Colon (tissue), 2 donors: Measurements from ENCODE around the gene AJM1.

Experiments used
- FAIRE-seq: peaks from 2 replicates; lab custom pipeline; 2012; peaks lifted over from hg19 to GRCh38; lab: Jason Lieb, UNC
- donor health status: control.
- donor health status: control.

Gene AJM1

DNA sequence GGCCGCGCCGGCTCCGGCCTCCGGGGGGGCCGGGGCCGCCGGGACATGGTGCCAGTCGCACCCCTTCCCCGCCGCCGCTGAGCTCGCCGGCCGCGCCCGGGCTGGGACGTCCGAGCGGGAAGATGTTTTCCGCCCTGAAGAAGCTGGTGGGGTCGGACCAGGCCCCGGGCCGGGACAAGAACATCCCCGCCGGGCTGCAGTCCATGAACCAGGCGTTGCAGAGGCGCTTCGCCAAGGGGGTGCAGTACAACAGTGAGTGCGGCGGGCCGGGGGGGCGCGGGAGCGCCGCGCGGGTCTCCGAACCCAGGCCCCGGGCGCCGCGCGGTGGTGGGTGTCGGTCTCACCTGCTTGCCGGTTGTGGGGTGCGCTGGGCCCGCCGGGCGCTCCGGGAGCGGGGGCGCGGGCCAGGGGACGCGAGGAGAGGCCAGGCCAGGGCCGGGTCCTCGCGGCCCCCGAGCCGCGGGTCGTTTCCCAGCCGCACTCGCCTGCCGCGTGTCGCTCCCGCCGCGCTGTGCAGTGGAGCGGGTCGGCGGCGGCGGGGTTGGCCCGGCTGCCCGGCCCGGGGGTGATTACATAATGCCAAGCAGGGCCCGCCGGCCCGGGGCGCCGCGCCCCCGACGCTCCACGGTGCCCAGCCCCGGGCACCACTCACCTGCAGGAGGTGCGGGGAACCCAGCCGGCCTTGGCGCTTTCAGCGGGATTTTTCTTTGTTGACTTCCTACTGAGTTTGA is 34.0 kb upstream of the AJM1 start:
- FAIRE-seq: no peak

DNA sequence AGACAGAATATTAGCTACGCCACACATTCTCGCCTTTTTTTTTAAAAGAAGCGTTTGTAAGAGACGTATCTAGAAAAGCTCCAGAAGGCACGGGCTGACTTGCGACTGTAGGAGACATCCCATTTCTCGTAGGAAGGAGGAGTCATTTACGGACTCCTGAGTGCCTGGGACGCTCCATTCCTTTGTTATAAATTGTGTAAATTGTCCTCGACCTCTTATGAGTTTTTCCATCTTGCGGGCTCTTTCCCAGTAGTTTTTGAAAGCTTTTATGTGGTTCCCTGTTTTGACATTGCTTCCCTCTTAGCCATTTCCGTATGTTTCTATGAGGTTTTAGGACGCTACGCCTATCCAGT is 33.5 kb upstream of the AJM1 start:
- FAIRE-seq: no peak

DNA sequence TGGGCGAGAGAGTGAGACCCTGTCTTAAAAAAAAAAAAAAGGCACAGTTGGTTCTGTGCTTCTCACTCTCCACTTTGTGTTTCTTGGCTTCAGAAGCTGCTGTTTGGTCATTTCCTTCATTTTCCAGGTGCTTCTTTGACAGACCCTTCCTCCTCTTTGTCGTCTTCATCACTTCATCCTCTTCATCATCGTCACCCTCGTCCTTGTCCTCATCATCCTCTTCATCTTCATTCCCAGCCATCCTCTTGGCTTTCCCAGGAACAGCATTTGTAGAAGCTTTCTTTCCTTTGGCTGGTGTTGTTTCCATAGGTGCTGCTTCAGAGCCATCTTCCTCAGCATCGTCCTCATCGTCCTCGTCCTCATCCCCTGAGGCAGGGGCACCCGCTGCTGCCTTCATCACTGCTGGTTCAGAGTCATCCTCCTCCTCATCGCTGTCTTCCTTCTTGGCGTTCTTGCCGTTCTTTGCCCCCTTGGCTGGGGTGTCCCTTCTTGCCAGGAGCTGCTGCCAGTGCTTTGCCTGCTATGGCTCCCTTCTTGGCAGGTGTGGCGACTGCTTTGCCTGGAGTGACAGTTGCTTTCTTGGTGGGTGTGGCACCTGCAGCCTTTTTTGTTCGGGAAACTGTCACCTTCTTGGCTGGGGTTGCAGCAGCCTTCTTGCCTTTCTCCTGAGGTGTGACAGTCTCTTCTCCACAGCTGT is 27.4 kb upstream of the AJM1 start:
- FAIRE-seq: no peak

DNA sequence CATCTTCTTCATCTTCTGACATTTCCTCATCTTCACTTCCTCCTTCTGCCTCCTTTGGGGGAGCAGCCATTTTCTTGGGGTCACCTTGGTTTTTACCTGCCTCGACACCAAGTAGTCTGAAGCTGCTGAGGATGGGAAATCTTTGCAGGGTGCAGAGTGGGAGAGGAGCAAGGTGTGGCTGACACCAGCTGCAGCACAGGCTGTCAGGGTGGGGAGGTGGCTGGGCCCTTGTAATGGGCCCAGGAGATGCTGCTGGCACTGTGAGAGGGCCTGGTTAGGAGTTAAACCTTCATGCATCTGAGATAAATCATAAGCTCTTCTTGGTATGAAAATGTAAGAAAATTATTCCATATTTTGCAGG is 26.9 kb upstream of the AJM1 start:
- no peak for FAIRE-seq

DNA sequence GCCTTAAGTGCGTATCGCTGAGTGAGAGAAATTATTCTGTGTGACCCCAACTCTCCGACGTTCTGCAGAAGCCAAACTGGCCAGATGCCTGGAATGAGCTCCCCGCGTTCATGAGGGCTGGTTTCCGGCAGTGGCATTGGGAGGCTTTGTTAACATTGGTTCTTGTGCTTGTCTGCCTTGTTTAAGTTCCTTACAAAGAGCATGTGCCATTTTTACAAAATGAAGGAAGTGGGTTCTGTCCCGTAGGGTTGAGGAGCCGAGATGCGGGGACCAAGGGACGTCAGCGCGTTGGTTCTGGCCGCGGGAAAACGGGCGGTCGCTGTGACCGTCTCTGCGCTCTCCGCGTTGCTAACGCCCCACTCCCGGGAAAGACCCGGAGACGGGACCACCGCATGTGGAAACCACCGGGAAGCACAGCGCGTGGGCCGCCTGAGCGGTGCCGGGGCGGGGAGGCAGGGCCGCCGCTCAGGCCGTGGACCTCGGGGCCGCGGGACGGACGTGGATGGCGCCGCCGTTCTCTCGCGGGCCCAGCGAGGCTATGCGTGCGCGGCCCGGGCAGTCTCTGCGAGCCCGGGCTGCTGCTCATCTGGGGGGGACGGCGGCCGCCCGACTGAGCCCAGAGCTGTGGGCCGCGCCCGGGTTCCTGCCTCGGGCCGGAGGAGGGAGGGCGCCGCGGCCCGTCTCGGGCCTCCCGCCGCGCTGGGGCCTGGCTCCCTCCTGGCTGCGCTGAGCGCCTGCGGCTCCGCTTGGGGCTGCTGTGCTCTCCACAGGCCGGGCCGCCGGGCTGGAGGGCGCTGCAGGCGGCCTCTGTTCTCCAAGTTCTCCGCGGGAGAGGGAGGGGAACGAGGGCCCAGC is 21.1 kb upstream of the AJM1 start:
- FAIRE-seq: no peak

DNA sequence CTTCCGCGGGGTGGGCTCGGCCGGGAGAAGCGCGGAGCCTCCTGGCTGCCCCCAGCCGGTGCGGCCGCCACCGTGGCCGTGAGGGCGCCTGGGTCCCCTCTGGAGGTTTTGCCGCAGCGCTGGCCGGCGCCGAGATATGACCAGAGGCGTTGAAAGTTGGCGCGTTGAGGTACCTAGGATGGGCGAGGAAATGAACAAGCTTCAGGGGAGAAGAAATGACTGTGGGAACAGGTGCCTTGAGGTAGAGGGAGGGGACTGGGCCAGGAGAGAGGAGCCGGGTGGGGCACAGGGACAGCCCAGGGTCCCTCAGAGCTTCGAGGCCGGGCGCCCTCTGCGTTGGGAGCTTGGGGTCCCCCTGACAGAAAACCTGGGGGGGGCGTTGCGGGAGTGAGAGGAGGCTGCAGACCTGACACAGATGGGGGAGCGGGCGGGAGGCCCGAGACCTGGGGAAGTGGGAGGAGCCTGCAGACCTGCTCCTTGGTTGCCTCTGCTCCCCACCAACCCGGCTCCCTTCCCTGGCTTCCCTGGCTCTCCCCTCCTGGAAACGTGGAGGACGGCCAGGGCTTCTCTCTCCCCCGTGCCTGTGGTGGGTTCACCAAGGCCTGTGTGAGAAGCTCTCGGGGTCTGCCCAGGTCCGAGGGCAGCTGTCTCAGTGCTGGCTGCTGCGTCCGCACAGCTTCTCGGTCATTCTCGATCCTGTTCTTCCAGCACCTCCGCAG is 20.3 kb upstream of the AJM1 start:
- FAIRE-seq: no peak

DNA sequence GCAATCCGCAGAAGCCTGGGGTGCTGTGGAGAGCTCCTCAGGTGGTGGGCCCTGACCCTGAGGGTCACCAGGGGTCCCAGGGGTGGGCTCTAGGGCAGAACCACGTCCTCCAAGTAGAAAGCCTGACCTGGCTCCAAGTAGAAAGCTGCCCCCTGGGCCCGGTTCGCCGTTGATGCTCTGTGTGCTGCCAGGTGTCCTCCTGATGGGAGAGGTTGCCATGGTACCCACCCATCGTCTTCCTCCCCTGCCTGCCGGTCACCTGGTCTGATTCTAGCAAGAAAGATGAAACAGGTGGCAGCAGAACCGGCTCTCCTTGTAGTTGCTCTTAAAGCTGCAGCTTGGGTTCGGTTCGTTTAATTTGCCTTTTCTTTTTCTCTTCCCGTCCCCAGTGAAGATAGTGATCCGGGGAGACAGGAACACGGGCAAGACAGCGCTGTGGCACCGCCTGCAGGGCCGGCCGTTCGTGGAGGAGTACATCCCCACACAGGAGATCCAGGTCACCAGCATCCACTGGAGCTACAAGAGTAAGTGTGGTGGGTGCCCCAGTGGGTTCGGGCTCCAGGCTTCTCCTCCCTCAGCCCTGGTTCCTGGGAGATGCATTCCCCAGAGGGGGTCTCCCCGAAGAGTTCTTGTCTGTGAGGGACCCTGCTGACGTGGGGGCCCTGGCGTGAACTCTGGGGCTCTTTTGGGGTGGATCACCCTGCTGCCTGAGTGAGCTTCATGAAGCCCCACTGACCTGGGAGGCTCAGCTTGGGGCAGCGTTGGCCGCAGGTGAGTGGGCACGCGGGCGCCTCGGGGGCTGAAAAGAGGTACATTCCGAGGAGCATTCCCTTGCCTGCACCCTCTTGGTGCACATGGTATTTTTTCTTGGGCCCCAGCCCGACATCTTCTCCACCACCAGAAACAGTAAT is 18.9 kb upstream of the AJM1 start:
- no peak for FAIRE-seq

DNA sequence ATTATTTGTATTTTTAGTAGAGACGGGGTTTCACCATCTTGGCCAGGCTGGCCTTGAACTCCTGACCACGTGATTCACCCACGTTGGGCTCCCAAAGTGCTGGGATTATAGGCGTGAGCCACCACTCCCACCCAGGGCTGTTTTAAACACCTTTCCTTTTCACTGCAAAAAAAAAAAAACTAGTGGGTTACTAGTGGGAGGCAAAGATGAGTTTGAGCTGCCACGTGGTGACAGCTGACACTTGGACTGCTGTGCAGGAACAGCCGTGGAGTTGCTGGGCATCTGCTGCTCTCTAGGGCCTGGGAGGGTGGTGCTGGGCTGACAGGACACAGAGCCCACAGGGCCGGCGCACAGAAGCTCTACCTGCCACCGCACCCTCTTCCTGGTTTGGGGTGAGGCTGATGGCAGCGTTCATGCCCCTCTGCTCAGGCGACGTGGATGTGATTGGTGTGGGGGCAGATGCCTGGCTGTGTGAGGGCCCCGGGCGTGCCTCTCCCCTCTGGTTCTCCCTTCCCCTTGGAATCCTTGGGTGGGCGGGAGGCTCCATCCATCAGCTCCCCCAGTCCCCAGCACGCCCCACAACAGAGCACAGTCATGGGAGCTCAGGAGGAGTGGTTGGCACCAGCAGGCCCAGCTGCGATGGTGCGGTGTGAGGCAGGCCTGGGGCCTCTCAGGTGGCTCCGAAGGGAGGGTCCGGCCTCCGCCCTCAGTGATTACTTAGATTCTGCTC is 17.6 kb upstream of the AJM1 start:
- FAIRE-seq: no peak

DNA sequence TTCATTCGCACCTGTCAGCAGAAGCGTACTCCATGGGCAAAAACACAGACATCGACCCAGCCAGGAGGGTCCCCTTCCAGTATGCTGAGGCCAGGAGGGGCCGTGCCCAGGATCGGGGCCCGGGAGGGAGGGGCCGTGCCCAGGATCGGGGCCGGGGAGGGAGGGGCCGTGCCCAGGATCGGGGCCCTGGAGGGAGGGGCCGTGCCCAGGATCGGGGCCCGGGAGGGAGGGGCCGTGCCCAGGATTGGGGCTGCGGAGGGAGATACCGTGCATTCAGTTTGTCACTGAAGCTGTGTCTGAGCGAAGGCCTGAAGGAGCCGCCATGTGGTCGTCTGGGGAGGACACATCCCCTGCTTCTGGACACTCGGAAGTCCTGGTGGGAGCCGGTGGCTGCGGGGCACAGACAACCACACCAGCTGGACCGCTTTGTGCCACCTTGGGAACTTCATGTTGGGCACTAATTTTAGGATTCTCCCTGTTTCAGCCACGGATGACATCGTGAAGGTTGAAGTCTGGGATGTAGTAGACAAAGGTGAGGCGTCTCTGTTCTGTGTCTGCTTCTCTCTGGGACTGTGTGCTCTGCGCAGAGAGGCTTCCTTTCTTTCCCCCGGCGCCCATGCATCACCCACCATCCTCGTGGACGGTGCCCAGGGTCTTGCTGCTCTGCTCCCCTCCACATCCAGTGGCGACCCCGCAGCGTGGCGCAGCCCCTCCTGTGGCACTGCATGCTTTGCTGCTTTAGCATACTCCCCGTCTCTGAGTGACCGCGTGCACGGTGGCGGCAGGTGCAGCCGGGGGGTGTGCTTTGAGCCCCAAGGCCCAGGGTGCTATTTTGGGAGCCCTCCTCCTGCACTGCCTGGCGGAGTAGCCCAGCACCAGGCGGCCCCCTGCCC is 16.7 kb upstream of the AJM1 start:
- no peak for FAIRE-seq

DNA sequence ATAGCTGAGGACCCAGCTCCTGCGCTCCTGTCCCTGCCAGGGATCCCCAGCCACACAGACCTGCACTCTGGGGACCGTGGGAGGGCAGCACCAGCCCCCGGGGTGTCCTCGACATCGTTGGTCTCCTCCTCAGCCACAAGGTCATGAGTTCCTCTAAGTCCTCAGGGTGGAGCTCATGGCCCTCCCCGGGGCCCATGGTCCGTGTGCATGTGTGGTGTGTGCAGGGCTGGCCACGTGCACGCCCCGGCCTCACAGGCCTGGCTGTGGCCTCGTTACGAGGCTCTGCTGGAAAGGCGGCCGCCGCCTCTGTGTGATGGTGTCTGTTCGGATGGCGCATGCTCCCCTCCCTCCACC is 16.1 kb upstream of the AJM1 start:
- no peak for FAIRE-seq

DNA sequence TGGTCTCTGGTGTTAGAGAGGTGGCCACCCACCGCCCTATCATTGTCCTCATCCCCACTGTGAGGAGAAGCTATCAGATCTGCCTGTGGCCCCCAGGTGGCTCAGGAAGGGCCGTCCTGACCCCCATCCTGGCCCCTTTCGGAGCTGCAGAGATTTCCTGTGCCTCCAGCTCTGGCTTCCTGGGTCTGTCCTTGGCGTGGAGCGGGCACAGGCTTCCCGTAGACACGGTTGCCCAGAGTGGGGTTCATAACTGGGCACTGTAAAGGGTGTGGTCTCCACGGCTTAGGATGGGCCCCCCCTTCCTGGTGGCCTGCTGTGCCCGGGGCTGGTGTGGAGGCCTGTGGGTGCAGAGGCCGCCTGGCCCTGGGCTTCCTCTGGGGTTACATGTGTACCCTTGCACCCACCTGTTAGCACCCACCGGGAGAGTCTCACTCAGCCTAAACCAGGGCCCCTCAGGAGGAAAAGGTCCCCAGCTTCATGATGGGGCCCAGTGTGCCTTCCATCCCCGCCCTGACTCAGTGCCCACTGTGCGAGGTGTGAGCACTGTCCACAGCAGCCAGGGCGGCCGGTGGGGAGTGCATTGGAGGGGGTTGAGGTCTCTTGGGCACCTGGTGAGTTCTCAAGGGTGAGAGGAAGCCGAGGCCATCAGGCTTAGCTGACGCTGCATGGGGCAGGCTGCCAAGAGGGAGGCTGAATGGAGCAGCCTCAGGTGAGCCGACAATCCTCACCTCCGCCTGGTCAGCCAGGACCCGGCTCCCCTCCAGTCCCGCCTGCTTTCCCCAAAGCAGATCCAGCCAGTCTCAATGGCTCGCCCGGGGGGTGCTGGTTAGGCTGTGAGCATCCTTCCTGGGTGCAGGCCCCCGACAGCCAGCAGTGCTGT is 15.3 kb upstream of the AJM1 start:
- FAIRE-seq: no peak

DNA sequence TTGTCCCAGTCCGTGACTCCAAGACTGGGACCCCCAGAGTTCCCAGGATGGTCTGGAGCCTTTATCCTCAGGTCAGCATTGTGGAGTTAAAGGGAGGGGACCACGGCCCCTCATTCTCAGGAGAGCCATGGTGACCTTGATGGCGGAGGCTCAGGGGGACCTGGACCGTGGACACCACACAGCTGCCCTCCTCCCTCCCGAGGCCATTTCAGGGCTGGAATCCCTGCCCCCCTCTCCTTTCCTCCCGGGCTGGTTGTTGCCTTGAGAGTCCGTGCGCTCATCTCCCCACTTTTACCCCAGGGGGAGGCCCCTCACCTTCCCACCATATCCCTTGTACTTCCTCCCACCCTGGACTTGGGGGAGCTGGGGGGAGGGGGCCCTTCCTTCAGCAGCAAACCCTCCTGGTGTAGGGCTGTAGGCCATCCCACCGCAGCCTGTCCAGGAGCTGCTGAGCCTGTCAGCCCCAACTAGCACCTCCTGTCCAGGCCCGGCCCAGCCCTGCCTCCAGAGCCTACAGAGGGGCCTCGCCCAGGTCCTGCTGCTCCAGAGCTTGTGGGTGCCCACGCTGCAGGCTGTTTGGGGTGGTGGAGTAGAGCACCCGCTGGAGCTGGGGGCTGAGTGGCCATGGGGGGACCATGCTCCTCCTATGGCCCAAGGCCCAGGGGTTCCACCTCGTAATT is 14.3 kb upstream of the AJM1 start:
- FAIRE-seq: no peak

DNA sequence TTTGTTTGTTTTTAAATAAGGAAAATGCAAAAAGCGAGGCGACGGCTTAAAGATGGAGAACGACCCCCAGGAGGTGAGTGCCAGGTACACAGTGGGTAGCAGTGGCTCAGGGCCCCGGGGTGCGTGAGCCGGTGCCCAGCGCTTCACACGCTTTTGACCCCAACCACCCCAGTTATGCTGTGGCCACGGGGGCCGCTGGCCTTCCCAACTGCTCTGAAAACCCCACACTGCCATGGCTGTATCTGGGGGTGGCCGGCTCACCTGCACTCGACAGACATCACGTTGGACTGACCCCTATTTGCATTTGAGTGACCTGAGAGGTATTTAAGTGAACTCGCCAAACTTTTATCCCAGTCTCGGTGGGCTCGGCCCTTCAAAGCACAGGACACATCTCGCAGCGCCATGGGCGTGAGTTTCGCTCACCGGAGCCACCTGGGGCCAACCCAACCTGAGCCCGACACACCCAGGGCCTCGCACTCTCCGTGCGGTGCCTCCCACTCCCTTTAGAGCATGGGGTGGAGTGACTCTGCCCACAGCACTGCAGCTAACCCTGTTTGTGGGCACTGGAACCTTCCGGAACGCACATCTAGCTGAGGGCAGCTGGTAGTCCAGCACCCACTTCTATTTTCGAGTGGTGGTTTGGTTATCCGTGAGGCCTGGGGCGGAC is 13.7 kb upstream of the AJM1 start:
- no peak for FAIRE-seq

DNA sequence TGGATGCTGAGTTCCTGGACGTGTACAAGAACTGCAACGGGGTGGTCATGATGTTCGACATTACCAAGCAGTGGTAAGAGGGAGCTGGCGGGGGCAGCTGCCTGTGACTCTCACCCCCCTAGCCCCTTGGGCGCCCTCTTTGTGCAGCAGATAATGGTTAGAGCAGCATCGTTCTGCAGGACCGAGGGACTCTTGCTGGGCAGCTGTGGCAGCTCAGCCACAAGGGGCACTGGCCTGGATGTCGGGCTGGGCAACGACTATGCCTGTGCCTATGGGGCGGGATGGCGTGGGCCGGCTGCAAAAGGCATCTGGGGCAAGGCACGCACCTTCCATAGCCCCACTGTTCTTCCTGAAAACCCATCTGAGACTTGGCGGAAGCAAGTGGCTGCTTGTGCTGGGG is 12.9 kb upstream of the AJM1 start:
- FAIRE-seq: no peak

DNA sequence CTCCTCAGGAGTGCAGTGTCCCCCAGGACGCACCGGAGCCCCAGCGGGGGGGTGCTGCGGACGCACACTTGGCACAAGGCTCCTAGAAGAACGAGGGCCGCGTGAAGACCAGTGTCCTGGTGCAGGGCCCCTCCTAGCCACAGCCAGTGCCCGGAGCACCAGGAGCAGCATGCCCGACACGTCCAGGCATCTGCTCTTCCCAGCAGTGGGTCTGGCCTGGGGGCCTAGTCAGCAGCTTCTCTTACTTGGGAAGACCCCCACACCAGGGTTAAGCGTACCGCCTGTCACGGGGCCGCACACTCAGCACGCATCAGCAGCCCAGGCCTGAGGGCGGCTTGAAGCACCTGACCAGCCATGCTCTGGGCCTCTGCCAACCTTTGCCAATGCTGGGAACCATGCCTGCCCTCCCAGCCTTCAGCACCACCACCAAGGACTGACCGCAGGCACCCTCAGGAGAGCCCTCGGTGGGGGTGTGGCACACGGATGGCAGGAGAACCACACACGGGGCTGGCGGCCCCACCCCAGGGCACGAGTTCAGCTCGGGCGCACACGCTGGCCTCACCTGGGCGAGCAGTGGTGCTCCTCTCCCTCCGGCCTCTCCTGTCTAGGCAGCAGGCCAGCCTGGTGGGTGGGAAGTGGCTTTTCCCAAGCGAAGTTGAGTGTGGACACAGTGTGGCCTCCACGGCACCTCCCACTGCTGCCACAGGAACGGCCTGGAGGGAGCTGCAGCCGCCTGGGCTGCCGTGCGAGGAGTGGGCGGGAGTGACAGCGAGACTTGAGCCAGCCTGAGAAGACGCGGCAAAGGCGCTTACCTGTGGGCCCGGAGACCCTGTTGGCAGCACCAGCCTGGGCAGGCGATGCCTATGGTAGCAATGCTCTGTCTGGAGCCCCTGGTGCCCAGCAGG is 12.0 kb upstream of the AJM1 start:
- FAIRE-seq: no peak

DNA sequence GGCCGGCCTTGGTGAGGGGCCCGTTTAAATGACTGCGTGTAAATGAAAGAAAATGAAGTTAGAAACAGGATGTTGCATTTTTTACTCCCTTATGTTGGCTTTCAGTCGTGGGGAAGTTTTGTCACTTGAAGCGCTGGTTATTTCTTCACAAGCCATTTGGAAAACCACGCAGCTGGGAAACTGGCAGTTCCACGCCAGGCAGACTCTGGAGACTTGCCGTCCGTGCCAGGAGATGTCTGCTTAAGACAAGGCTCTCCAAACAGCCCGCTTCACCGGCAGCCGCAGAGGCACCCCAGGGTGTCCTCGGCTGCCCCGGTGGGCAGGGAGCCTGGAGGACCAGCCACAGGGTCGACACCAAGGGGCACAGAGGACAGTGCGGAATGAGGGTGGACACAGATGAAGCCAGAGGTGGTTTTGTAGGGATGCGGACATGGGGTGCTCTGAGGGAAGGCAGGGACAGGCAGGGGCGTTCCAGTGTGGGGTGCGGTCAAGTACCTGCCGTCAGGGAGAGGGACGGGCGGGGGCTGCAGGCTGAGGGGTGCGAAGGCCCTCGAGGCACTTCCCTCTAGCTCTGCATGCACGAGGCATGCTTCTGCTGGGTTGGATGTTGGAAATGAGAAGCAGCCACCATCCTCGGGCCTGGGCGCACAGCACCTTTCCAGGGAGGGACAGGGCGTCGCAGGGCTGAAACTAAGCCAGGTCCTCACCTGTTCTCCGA is 11.1 kb upstream of the AJM1 start:
- no peak for FAIRE-seq
